OCI-LY1 (cell line): ENCODE data around the gene CRTC1.

Experiments used
- H2AFZ ChIP-seq: fragments of 200-600 bp; sonication (generic), shearing (Covaris generic); 2 replicates; pipeline ENCODE4 v1.6.0; 2014; ENCODE audit warnings: antibody characterized with exemption, mild to moderate bottlenecking, low read length
- H3F3A ChIP-seq: fragments of 200-600 bp; sonication (generic), shearing (Covaris generic); 2 replicates; pipeline ENCODE4 v1.6.0; 2014; ENCODE audit warnings: mild to moderate bottlenecking, antibody characterized with exemption, low read length, moderate library complexity; ENCODE audit not compliant: insufficient read depth
- H3K27ac ChIP-seq: fragments of 200-600 bp; sonication (generic); 2 replicates; pipeline ENCODE4 v1.5.1; 2014; ENCODE audit warnings: low read length, mixed run types, mild to moderate bottlenecking, low read depth; ENCODE audit not compliant: poor library complexity, severe bottlenecking
- H3K27me3 ChIP-seq: fragments of 200-600 bp; sonication (generic); 2 replicates; pipeline ENCODE4 v1.6.0; 2014; ENCODE audit warnings: antibody characterized with exemption, mild to moderate bottlenecking, low read length, moderate library complexity; ENCODE audit not compliant: insufficient read depth
- H3K36me3 ChIP-seq: fragments of 200-600 bp; sonication (generic); 2 replicates; pipeline ENCODE4 v1.6.1; 2014; ENCODE audit warnings: mild to moderate bottlenecking, antibody characterized with exemption, low read length, moderate library complexity, mixed read lengths; ENCODE audit not compliant: insufficient read depth
- H3K4me1 ChIP-seq: fragments of 200-600 bp; sonication (generic); 2 replicates; pipeline ENCODE4 v1.5.1; 2014; ENCODE audit warnings: mild to moderate bottlenecking, low read length, moderate library complexity; ENCODE audit not compliant: insufficient read depth, severe bottlenecking
- H3K4me2 ChIP-seq: fragments of 200-600 bp; sonication (generic), shearing (Covaris generic); 2 replicates; pipeline ENCODE4 v1.6.1; 2014; ENCODE audit warnings: low read length
- H3K4me3 ChIP-seq: fragments of 200-600 bp; sonication (generic); 2 replicates; pipeline ENCODE4 v1.5.1; 2014; ENCODE audit warnings: low read length, low read depth, mild to moderate bottlenecking, mixed read lengths; ENCODE audit not compliant: poor library complexity, severe bottlenecking
- H3K79me2 ChIP-seq: fragments of 200-600 bp; shearing (Covaris generic); 2 replicates; pipeline ENCODE4 v1.6.1; 2016; ENCODE audit warnings: mixed run types, low read length, mixed read lengths; ENCODE audit not compliant: insufficient read depth
- H3K9ac ChIP-seq: fragments of 200-600 bp; sonication (generic), shearing (Covaris generic); 2 replicates; pipeline ENCODE4 v1.6.1; 2014; ENCODE audit warnings: mild to moderate bottlenecking, low read length, mixed read lengths
- H3K9me2 ChIP-seq: fragments of 200-600 bp; sonication (generic), shearing (Covaris generic); 2 replicates; pipeline ENCODE4 v1.6.1; 2014; ENCODE audit warnings: low read depth, mild to moderate bottlenecking, low read length, mixed read lengths
- H3K9me3 ChIP-seq: fragments of 200-600 bp; shearing (Covaris generic); 2 replicates; pipeline ENCODE4 v1.6.1; 2014; ENCODE audit warnings: low read length, mixed read lengths
- H4K20me1 ChIP-seq: fragments of 200-600 bp; sonication (generic), shearing (Covaris generic); 2 replicates; pipeline ENCODE4 v1.6.0; 2016; ENCODE audit warnings: mild to moderate bottlenecking, low read length; ENCODE audit not compliant: insufficient read depth
- EZH2 ChIP-seq: fragments of 200-600 bp; sonication (generic), shearing (Covaris generic); IDR thresholded peaks from 2 replicates; pipeline ENCODE4 v1.8.0; 2017; ENCODE audit warnings: borderline replicate concordance, mixed run types, mild to moderate bottlenecking, antibody characterized with exemption, low read length, moderate library complexity, mixed read lengths
- TF ChIP-seq, protein P1 (sequence below): fragments of 200-600 bp; sonication (generic), shearing (Covaris generic); IDR thresholded peaks from 2 replicates; pipeline ENCODE4 v1.5.1; 2017; ENCODE audit warnings: mild to moderate bottlenecking, antibody characterized with exemption, low read length, moderate library complexity, mixed read lengths

Gene CRTC1

DNA sequence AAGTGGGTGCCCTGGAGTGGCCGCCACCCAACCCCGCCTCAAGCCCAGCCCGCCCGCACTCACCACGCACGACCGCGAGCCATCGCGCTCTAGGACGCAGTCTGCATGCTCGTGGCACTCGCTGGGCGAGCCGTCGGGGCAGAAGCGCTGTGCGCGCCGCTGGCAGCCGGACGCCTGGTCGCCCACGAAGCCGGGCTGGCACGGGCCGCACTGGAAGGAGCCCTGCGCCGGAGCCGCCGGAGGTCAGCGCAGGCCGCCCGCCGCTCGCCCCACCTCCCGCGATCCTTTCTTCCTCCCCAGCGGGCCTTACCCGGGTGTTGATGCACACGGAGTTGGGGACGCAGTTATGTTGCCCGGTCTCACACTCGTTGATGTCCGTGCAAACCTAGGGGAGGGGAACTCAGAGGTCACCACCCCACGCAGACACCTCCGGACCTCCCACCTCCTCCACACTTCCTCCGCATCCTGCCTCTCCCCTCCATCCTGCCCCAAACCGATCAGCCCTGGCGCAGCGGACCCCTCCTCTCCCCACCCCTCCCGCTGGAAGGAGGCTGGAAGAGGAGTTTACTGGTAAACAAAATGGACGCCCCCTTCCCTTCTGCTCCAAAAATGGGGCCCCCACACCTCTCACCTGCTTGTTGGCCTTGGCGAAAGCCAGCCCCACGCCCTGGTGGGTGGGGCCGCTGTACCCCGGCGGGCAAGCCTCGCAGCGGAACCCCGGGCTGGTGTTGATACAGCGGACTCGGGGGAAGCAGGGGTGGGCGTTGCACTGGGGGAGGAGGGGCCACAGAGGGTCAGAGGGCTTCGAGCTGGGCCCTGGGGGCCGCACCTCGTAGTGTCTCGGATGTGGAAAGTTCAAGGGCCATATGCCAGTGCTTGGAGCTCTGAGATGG, 105.3 kb downstream of the CRTC1 start:
- Histone ChIP-seq H3F3A (no peaks in the 10 kb centered on the region), H3K9ac (no peak overlapping the region), H3K27ac (no peak overlapping the region), H3K27me3 (peaks cover 11% of the 10 kb centered on the region; the same call in 1 of the 2 replicates), H3K9me2 (no peaks in the 10 kb centered on the region), H3K4me1 (no peaks in the 10 kb centered on the region), H3K4me3 (no peak overlapping the region), H2AFZ (no peak overlapping the region), H3K36me3 (no peaks in the 10 kb centered on the region), H3K4me2 (no peak overlapping the region), H3K9me3 (no peaks in the 10 kb centered on the region), H3K79me2 (no peaks in the 10 kb centered on the region), H4K20me1 (no peaks in the 10 kb centered on the region)
- TF ChIP-seq, protein P1, sequence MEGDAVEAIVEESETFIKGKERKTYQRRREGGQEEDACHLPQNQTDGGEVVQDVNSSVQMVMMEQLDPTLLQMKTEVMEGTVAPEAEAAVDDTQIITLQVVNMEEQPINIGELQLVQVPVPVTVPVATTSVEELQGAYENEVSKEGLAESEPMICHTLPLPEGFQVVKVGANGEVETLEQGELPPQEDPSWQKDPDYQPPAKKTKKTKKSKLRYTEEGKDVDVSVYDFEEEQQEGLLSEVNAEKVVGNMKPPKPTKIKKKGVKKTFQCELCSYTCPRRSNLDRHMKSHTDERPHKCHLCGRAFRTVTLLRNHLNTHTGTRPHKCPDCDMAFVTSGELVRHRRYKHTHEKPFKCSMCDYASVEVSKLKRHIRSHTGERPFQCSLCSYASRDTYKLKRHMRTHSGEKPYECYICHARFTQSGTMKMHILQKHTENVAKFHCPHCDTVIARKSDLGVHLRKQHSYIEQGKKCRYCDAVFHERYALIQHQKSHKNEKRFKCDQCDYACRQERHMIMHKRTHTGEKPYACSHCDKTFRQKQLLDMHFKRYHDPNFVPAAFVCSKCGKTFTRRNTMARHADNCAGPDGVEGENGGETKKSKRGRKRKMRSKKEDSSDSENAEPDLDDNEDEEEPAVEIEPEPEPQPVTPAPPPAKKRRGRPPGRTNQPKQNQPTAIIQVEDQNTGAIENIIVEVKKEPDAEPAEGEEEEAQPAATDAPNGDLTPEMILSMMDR: no peak
- no peak for TF ChIP-seq EZH2

GRCh38 chr19:18789422-18789869, 106.0 kb downstream of the CRTC1 start:
- Histone ChIP-seq H3K79me2 (no peaks in the 10 kb centered on the region), H3K4me1 (no peaks in the 10 kb centered on the region), H4K20me1 (no peaks in the 10 kb centered on the region), H3F3A (no peaks in the 10 kb centered on the region), H3K27me3 (peaks cover 7% of the 10 kb centered on the region; the same call in 1 of the 2 replicates), H3K9me3 (no peaks in the 10 kb centered on the region), H3K9me2 (no peaks in the 10 kb centered on the region), H3K36me3 (no peaks in the 10 kb centered on the region), H3K9ac (no peak overlapping the region), H3K4me2 (no peak overlapping the region), H3K27ac (no peak overlapping the region), H2AFZ (no peak overlapping the region), H3K4me3 (no peak overlapping the region)
- TF ChIP-seq, protein P1: no peak
- TF ChIP-seq EZH2: no peak

- H4K20me1 ChIP-seq: no peaks in the 10 kb centered on the region
- no peaks in the 10 kb centered on the region for H3K36me3 ChIP-seq
- TF ChIP-seq, protein P1: no peak
- no peak for TF ChIP-seq EZH2
- H3K27me3 ChIP-seq: peaks cover 7% of the 10 kb centered on the region; the same call in 1 of the 2 replicates
- no peak overlapping the region for H3K9ac ChIP-seq
- H3K4me3 ChIP-seq: no peak overlapping the region
- H3K4me1 ChIP-seq: no peaks in the 10 kb centered on the region
- H3F3A ChIP-seq: no peaks in the 10 kb centered on the region
- H3K9me2 ChIP-seq: no peaks in the 10 kb centered on the region
- H3K4me2 ChIP-seq: no peak overlapping the region
- no peak overlapping the region for H2AFZ ChIP-seq
- no peaks in the 10 kb centered on the region for H3K9me3 ChIP-seq
- H3K27ac ChIP-seq: no peak overlapping the region
- H3K79me2 ChIP-seq: no peaks in the 10 kb centered on the region
These were observed 106.5 kb downstream of the CRTC1 start for GRCh38 chr19:18789883-18790565.
